NK-92 treated with Interleukin-12 subunit alpha and Interleukin-12 subunit beta, amount 100 ng/mL, for 24 hours (cell line): ENCODE measurements around the gene EPO.
"Not testable (repeated sequence)": the region's sequence is repeated elsewhere in the genome, so short reads cannot be mapped to it uniquely, and the experiment has no call there.

Source experiments
- DNase-seq: peaks from one replicate; lab custom pipeline; 2025; lab: John Stamatoyannopoulos, UW

Gene EPO

DNA sequence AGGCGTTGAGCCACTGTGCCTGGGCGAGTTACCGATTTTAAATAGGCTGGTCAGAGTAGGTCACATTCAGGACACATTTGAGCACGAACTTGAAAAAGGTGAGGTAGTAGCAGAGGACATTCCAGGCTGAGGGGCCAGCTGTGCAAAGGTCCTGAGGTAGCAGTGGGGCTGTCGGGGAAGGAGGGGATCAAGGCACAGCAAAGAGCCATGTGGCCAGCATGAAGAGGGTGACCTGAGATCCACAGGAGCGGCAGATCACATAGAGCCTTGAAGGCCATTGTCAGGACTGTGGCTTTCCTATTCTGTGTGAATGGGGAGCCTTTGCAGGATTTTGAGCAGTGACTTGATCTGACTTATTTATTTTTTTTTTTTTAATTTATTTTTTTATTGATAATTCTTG, 19.7 kb downstream of the EPO start:
- no peak for DNase-seq

DNA sequence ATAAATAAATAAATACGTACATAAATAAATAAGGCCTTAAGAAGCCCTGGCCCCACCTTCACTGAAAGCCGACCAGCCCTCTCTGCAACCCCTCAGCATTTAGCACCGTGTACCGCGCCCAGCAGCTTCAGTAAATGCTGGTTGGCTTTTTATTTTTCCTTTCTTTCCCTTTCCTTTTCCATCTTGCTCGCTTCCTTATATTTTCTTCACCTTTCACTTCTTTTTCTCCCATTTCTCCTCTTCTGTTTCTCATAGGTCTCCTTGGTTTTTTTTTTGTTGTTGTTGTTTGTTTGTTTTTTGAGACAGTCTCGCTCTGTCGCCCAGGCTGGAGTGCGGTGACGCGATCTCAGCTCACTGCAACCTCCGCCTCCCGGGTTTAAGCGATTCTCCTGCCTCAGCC, 24.3 kb downstream of the EPO start:
- DNase-seq: no peak

DNA sequence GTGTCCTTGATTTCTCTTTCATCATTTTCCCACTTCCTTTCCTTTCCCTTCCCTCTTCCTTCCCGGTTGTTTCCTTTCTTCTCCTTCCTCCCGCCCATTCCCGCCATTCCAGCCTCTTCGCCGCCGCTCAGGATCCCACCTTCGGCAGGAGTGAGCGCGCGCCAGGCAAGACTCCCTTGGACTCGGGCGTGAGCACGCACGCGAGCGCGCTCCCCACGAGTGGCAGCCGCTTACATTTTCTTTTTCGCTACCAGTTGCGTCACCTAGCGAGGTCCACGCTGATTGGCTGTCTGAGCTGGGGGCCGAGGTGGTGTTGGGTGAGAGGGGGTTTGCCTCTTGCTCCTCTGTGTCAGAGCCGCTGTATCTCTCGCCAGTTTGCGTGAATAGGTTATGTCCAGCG, 24.9 kb downstream of the EPO start:
- no peak for DNase-seq

DNA sequence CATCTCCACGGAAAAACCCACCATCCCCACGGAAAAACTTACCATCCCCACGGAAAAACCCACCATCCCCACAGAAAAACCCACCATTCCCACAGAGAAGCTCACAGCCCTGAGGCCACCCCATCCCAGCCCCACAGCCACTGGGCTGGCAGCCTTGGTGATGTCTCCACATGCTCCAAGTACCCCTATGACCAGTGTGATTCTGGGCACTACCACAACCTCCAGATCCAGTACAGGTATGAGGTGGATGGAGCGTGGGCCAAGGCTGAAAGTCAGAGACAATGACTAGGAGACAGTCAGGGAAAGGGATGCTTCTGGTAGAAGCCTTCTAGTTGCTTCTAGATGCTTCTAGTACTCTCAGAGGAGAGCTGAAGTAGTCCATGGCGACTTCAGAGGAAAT, 32.7 kb downstream of the EPO start:
- no peak for DNase-seq

DNA sequence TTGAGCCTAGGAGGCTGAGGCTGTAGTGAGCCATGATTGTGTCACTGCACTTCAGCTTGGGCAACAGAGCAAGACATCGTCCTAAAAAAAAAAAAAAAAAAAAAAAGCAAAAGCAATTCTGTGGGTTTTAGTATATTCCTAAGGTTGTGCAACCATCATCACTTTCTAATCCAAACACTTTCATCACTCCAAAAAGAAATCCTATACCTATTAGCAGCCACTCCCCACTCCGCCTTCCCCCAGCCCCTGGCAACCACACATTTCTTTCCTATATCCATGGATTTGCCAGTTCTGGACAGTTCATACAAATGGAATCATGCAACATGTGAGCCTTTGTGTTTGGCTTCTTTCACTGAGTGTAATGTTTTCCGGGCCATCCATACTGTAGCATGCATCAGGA, 33.5 kb downstream of the EPO start:
- DNase-seq: no peak

DNA sequence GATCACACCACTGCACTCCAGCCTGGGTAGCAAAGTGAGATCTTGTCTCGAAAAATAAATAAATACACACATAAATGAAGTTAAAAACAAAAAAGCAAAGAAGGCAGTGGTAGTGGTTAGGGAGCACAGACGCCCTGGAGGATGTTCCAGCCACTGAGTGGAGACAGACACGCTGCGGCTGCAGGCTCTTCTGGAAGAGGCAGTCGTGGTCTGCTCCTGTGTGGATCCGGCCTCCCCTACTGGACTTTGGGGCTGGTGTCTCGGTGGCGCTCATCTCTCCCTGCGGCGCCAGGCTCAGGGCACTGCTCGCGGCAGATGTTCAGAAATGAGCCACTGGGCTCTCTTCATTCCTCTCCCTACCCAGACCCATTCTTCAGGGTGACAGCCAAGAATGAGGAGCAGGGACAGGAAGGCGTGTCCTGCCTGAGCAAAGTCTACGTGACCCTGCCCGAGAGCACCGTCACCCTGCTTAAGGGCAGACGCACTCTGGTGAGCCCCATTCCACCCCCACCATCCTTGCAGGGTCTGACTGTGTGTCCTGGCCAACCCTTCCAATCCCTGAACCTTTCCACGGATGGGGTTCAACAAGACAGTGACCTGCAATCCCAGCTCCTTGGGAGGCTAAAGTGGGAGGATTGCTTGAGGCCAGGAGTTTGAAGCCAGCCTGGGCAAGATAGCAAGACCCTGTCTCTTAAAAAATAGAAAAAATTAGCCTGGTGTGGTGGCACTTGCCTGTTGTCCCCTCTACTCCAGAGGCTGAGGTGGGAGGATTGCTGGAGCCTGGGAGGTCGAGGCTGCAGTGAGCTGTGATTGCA, 39.3 kb downstream of the EPO start:
- DNase-seq: no peak

DNA sequence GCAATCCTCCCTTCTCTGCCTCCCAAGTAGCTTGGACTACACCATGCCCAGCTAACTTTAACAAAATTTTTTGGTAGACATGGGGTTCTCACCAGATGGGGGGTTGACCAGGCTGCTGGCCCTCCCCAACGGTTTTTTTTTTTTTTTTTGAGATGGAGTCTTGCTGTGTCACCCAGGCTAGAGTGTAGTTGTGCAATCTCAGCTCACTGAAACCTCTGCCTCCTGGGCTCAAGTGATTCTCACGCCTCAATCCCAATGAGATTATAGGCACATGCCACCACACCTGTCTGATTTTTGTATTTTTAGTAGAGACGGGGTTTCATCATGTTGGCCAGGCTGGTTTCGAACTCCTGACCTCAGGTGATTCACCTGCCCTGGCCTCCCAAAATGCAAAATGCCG, 42.6 kb downstream of the EPO start:
- not testable (repeated sequence) for DNase-seq

DNA sequence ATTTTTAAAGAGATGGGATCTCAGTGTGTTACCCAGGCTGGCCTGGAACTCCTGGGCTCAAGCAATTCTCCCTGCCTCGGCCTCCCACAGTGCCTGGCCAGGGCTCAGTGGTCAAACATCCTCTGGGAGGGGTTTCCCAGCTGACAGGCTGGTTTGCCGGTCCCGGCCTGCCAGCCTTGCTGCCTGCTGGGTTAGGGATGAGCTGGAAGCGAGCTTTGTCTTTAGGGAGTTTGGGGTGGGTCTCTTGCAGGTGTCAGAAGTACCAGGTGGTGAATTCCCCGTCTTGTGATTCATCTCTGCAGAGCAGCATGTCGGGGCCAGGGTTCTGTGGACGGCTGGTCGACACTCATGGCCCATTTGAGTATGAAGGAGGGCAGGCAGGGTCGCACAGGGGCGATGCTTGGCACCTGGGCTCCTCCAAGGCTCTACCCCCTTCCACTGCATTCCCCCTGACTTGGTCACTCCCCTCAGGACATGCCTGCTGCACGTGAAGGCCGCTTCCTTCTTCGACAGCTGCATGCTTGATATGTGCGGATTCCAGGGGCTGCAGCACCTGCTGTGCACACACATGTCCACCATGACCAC, 43.4 kb downstream of the EPO start:
- no peak for DNase-seq

DNA sequence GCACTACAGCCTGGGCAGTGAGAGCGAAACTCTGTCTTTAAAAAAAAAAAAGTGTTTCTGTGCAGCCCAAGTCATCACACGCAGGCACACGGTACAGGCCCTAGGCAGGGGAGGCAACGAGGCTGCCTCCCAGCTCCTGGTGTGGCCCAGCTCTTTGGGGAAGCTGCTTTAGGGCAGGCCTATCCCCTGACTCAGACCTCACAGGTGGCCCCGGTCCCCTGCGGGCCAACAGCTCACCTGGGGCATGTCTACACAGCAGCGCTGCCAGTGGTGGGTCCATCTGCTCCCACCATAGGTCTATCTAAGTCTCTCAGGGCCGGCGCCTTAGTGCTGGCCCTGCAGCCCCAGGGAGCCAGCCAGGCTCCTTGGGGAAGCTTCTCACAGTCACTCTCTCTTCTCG, 44.6 kb downstream of the EPO start:
- DNase-seq: no peak

DNA sequence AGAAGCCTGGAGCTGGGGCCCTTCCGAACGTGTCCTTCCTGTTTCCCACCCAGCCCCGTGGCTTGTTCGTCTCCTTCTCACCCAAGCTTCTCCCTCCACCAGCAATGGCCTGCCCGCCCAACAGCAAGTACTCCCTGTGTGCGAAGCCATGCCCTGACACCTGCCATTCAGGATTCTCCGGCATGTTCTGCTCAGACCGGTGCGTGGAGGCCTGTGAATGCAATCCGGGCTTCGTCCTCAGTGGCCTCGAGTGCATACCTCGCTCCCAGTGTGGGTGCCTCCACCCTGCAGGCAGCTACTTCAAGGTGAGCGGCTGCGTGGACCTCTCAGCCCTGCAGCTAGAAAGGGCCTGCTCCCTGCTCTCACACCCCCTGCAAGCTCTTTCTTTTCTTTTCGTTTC, 45.0 kb downstream of the EPO start:
- no peak for DNase-seq

DNA sequence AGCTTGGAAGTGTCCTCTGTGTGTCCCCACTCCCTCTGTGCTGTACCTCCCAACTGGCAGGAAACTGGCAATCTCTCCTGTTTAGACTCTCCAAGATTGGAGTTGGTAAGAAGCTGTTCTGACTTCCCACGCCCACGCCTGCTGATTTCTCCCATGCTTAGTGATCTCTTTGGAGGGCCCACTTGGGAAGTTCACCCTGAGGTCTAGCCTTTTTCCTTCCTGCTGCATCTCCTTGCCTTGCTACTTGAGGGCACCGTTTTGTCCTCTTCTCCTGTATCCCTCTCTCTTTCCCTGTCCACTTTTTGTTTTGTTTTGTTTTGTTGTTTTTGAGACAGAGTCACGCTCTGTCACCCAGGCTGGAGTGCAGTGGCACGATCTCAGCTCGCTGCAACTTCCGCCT, 48.5 kb downstream of the EPO start:
- DNase-seq: no peak
